K562 (cell line): ENCODE data around the gene CYB5D1. TPM values are rescaled to one million over a fixed set of nuclear protein-coding genes. Genes with fewer than 3 reads are reported as not detected.
A peak's percentile ranks its signal among the peaks of the same experiment; 100 is the strongest.

ENCODE experiments used
- ATAC-seq: fragments of 200-7000 bp; cut with Tn5 transposase; 3 replicates; pipeline ENCODE4 v1.9.1; 2020; ENCODE audit warnings: moderate library complexity
- BruUV-seq: library from RNA; stranded (reverse); fragments of 400-500 nt; replicated peaks from 2 replicates; lab custom pipeline; 2021; lab: Mats Ljungman, UMichigan
- CTCF ChIA-PET: fragments of 300-600 bp; formaldehyde crosslinking; extraction: SDS; loops from one replicate; lab custom pipeline; 2021; ENCODE audit warnings: low intra/inter-chr PET ratio; lab: Yijun Ruan, JAX
- POLR2A ChIA-PET: fragments of 300-600, 350-650 bp; sonication (Branson Sonifier 250); formaldehyde crosslinking; extraction: SDS; loops from one replicate; lab custom pipeline; 2021; ENCODE audit warnings: antibody characterized with exemption, inconsistent platforms; lab: Yijun Ruan, JAX
- DNase-seq, 4 experiments: peaks; one replicate each; pipeline versions ENCODE4 v3.0.0 to v3.0.0-alpha.2; 2011 to 2018; ENCODE audit warnings: low spot score in 3 of 4, mixed read lengths in 3 of 4; ENCODE audit errors: extremely low read depth in 1 of 4
- FAIRE-seq: peaks from 2 replicates; lab custom pipeline; 2011; peaks lifted over from hg19 to GRCh38; lab: Jason Lieb, UNC
- H2AFZ ChIP-seq: 2 replicates; pipeline ENCODE4 v1.6.0; 2011; ENCODE audit warnings: low read depth, low read length, control low read depth, inconsistent platforms
- H3K27ac ChIP-seq: fragments of 200-600 bp; 3 replicates; pipeline ENCODE4 v1.8.0; 2011; ENCODE audit warnings: low read depth, mild to moderate bottlenecking, control low read depth, inconsistent platforms, low read length, moderate library complexity, mixed read lengths; ENCODE audit errors: extremely low read depth
- H3K27me3 ChIP-seq, 2 experiments: fragments of 300-600 bp in 1 of 2; 2 replicates in 1 of 2; 3 replicates in 1 of 2; pipeline versions ENCODE4 v1.6.0 to v1.8.0; 2011; ENCODE audit warnings: inconsistent platforms in 2 of 2, low read length in 2 of 2, mild to moderate bottlenecking in 1 of 2, mixed read lengths in 1 of 2, moderate library complexity in 1 of 2; ENCODE audit not compliant: control insufficient read depth in 2 of 2, insufficient read depth in 2 of 2
- H3K36me3 ChIP-seq: fragments of 300-600 bp; 3 replicates; pipeline ENCODE4 v1.8.0; 2011; ENCODE audit warnings: mild to moderate bottlenecking, low read length, inconsistent platforms; ENCODE audit not compliant: control insufficient read depth, insufficient read depth
- H3K4me1 ChIP-seq, 2 experiments: fragments of 200-600 bp in 1 of 2; replicated peaks in 1 of 2; 2 replicates in 1 of 2; 3 replicates in 1 of 2; pipeline versions ENCODE4 v1.5.1 to v1.8.0; 2011; ENCODE audit warnings: inconsistent platforms in 2 of 2, low read length in 2 of 2, mild to moderate bottlenecking in 1 of 2, mixed read lengths in 1 of 2, moderate library complexity in 1 of 2; ENCODE audit not compliant: control insufficient read depth in 2 of 2, insufficient read depth in 2 of 2
- H3K4me2 ChIP-seq: 2 replicates; pipeline ENCODE4 v1.6.1; 2011; ENCODE audit warnings: low read length, control low read depth, inconsistent platforms, mixed read lengths; ENCODE audit not compliant: insufficient read depth
- H3K4me3 ChIP-seq: fragments of 200-600 bp; sonication (generic), shearing (Covaris generic); 2 replicates; pipeline ENCODE4 v1.5.1; 2016; ENCODE audit warnings: control low read depth, inconsistent platforms
- H3K79me2 ChIP-seq: fragments of 200-600 bp; 3 replicates; pipeline ENCODE4 v1.8.0; 2011; ENCODE audit warnings: low read length, inconsistent platforms; ENCODE audit not compliant: control insufficient read depth, insufficient read depth
- H3K9ac ChIP-seq, 2 experiments: 2 replicates each; pipeline versions ENCODE4 v1.6.0 to v1.6.1; 2011; ENCODE audit warnings: low read depth in 2 of 2, low read length in 2 of 2, control low read depth in 1 of 2, inconsistent platforms in 1 of 2, mild to moderate bottlenecking in 1 of 2, mixed read lengths in 1 of 2; ENCODE audit not compliant: insufficient read depth in 1 of 2
- H3K9me1 ChIP-seq: one replicate; pipeline ENCODE4 v1.6.0; 2011; ENCODE audit warnings: inconsistent platforms, mild to moderate bottlenecking, low read length, moderate library complexity; ENCODE audit not compliant: control insufficient read depth, insufficient read depth
- H3K9me3 ChIP-seq: replicated peaks from 2 replicates; pipeline ENCODE4 v1.5.1; 2011; ENCODE audit warnings: low read depth, low read length, inconsistent platforms; ENCODE audit not compliant: control insufficient read depth, insufficient read depth
- H4K20me1 ChIP-seq: replicated peaks from 2 replicates; pipeline ENCODE4 v1.6.1; 2011; ENCODE audit warnings: low read length, inconsistent platforms, mixed read lengths; ENCODE audit not compliant: control insufficient read depth, insufficient read depth
- GATAD2B ChIP-seq: fragments of 450-650 bp; IDR thresholded peaks from 2 replicates; pipeline ENCODE4 v1.6.1; 2017; ENCODE audit warnings: mild to moderate bottlenecking, borderline replicate concordance
- HMGN3 ChIP-seq: IDR thresholded peaks from 2 replicates; pipeline ENCODE4 v1.6.1; 2011; ENCODE audit warnings: borderline replicate concordance, low read depth, mild to moderate bottlenecking, mixed read lengths, low read length; ENCODE audit not compliant: insufficient read length; ENCODE audit errors: extremely low read depth
- MYNN ChIP-seq, 2 experiments: sonication (generic); formaldehyde crosslinking in 1 of 2; IDR thresholded peaks; 2 replicates each; pipeline versions ENCODE4 v1.5.0 to v1.6.1; 2016 to 2020; ENCODE audit warnings: antibody characterized with exemption in 1 of 2, missing genetic modification reagents in 1 of 2
- PHB2 ChIP-seq: fragments of 450-650 bp; IDR thresholded peaks from 2 replicates; pipeline ENCODE4 v1.6.1; 2017; ENCODE audit warnings: low read depth
- POLR3A ChIP-seq: IDR thresholded peaks from 2 replicates; pipeline ENCODE4 v1.6.1; 2011; ENCODE audit warnings: borderline replicate concordance, mild to moderate bottlenecking, moderate library complexity; ENCODE audit not compliant: insufficient read length, insufficient read depth; ENCODE audit errors: extremely low read depth
- TEAD4 ChIP-seq, 2 experiments: sonication (generic) in 1 of 2; formaldehyde crosslinking in 1 of 2; IDR thresholded peaks; 2 replicates each; pipeline versions ENCODE4 v1.6.1 to v1.8.0; 2012 to 2022; ENCODE audit warnings: borderline replicate concordance in 1 of 2, inconsistent platforms in 1 of 2, low read length in 1 of 2, mild to moderate bottlenecking in 1 of 2, missing genetic modification reagents in 1 of 2
- ZEB2 ChIP-seq: fragments of 450-650 bp; IDR thresholded peaks from 2 replicates; pipeline ENCODE4 v1.6.1; 2016
- ZKSCAN3 ChIP-seq: fragments of 250-450 bp; sonication (Bioruptor Pico); IDR thresholded peaks from 2 replicates; pipeline ENCODE4 v1.4.0; 2020
- ZNF175 ChIP-seq: fragments of 200-800 bp; sonication (Bioruptor generic); IDR thresholded peaks from 2 replicates; pipeline ENCODE4 v1.6.1; 2016; ENCODE audit warnings: low read depth, mild to moderate bottlenecking, missing genetic modification characterization, missing compliant biosample characterization
- ZSCAN29 ChIP-seq: fragments of 450-650 bp; IDR thresholded peaks from 2 replicates; pipeline ENCODE4 v1.6.1; 2017
- WGBS: fragments of 100-300 bp; shearing (Covaris generic); methylation state at CpG from one replicate; pipeline ENCODE4 v1.1.6; 2016; ENCODE audit warnings: low coverage, mixed read lengths; ENCODE audit not compliant: insufficient coverage; ENCODE audit errors: missing lambda C conversion rate; 5-methylcytosine and 5-hydroxymethylcytosine counted together
- in situ Hi-C: fragments of 300-500 bp; cut with MboI; formaldehyde crosslinking; loops from 4 replicates; pipeline ENCODE4 v1.15.0; 2018; ENCODE audit warnings: inconsistent platforms, mixed read lengths
- intact Hi-C: fragments of 100-400 bp; cut with micrococcal nuclease; formaldehyde crosslinking; loops from 2 replicates; pipeline ENCODE4 v1.14.2; 2022
- polyA plus RNA-seq, 8 experiments: library from polyadenylated mRNA; depleted of rRNA in 4 of 8; stranded (reverse) in 5 of 8; unstranded in 3 of 8; fragments of >200 nt; fragmentation: Nextera tagmentation in 2 of 8; fragmentation: Illumina TruSeq in 1 of 8; extraction: Ambion mirVana in 2 of 8; extraction: Trizol in 1 of 8; gene quantifications; 2 replicates each; pipeline versions ENCODE4 v1.2.1 to v1.2.3, GENCODE V29; 2011 to 2014; ENCODE audit warnings: inconsistent platforms in 1 of 8, missing spikeins in 1 of 8
- total RNA-seq, 7 experiments: library from RNA; depleted of rRNA in 6 of 7; stranded (reverse); fragments of >200 nt in 6 of 7; fragmentation: Illumina TruSeq in 2 of 7; extraction: Trizol in 2 of 7; gene quantifications; 2 replicates each; pipeline versions ENCODE4 v1.2.1 to v1.2.3, GENCODE V29; 2011 to 2021; ENCODE audit warnings: low replicate concordance in 1 of 7
- TF ChIP-seq, protein P1 (sequence below): fragments of 450-650 bp; IDR thresholded peaks from 2 replicates; pipeline ENCODE4 v1.6.1; 2016; ENCODE audit warnings: antibody characterized with exemption
- TF ChIP-seq, protein P2 (sequence below): fragments of 250-450 bp; sonication (Bioruptor Pico); IDR thresholded peaks from 2 replicates; pipeline ENCODE4 v1.4.0; 2020; ENCODE audit warnings: mild to moderate bottlenecking, moderate library complexity, borderline replicate concordance
- TF ChIP-seq, protein P3 (sequence below): sonication (generic); formaldehyde crosslinking; IDR thresholded peaks from 2 replicates; pipeline ENCODE4 v1.9.0; 2022; ENCODE audit warnings: mild to moderate bottlenecking, missing genetic modification reagents

CYB5D1 gene
- total and polyA plus RNA-seq, 9 of the 15 experiments (the other 6 are each of a cell fraction or from before 2014, with no cell fraction given): 2.4 to 7.9 (median 5.7) TPM

DNA sequence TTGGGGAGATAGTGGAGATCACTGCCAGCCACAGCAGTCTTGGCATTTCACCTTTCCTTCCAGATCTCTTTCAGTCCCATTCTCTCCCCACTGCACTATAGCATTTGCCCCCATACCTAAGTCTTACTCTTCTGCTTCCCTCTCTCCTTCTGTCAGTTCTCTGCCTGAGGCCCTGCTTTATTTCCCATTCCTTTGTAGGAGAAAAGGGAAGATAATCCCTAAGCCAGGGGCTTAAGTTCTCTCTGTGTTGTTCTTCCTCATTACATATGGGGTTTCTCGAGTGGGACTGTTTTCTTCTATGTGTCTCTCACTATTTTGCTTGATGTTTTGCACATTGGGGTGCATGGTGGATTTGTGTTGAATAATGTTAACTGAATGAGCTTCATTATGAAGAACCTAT lies 17.4 kb upstream of the CYB5D1 start:
- Histone ChIP-seq H3K9me3 (no peaks in the 10 kb centered on the region), H3K4me2 (no peak overlapping the region; the same call in 1 of the 2 replicates), H3K4me1 (peaks cover 42 to 66% of the 10 kb centered on the region in 2 experiments), H3K27ac (peak overlapping the region; percentile 22; the same call in 1 of the 3 replicates), H4K20me1 (peaks cover 4% of the 10 kb centered on the region), H3K79me2 (peaks cover 59% of the 10 kb centered on the region), H2AFZ (no peak overlapping the region), H3K9me1 (peaks cover 2% of the 10 kb centered on the region), H3K27me3 (no peaks in the 10 kb centered on the region), H3K9ac (no peak overlapping the region), H3K4me3 (no peak overlapping the region), H3K36me3 (peaks cover 15% of the 10 kb centered on the region; the same call in 2 of the 3 replicates)
- BruUV-seq: no TSS peak
- in situ Hi-C loops (no loop called here), intact Hi-C loops (no loop called here)
- WGBS: 9% methylated on average over 1 of the region's 1 CpG
- ChIA-PET CTCF (no interaction called here), POLR2A (no interaction called here)
- DNase-seq (no peak), ATAC-seq (no peak), FAIRE-seq (no peak)
- no peak for TF ChIP-seq POLR3A
- TF ChIP-seq, protein P1, sequence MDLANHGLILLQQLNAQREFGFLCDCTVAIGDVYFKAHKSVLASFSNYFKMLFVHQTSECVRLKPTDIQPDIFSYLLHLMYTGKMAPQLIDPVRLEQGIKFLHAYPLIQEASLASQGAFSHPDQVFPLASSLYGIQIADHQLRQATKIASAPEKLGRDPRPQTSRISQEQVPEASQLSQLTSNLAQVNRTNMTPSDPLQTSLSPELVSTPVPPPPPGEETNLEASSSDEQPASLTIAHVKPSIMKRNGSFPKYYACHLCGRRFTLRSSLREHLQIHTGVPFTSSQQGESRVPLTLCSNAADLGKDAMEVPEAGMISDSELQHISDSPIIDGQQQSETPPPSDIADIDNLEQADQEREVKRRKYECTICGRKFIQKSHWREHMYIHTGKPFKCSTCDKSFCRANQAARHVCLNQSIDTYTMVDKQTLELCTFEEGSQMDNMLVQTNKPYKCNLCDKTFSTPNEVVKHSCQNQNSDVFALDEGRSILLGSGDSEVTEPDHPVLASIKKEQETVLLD: no peak
- no peak for TF ChIP-seq ZEB2
- no peak for TF ChIP-seq ZNF175
- TF ChIP-seq MYNN (IDR thresholded peaks at IDR 0.05): no peak
- TF ChIP-seq MYNN (CRISPR knock-in tag; IDR thresholded peaks at IDR 0.05): no peak
- TF ChIP-seq GATAD2B: no peak
- no peak for TF ChIP-seq TEAD4 (IDR thresholded peaks at IDR 0.05; ENCODE audit: low read length)
- TF ChIP-seq TEAD4 (CRISPR knock-in tag; IDR thresholded peaks at IDR 0.05; ENCODE audit: borderline replicate concordance): no peak
- TF ChIP-seq ZSCAN29: no peak
- TF ChIP-seq ZKSCAN3 (CRISPR knock-in tag): no peak
- TF ChIP-seq, protein P2, sequence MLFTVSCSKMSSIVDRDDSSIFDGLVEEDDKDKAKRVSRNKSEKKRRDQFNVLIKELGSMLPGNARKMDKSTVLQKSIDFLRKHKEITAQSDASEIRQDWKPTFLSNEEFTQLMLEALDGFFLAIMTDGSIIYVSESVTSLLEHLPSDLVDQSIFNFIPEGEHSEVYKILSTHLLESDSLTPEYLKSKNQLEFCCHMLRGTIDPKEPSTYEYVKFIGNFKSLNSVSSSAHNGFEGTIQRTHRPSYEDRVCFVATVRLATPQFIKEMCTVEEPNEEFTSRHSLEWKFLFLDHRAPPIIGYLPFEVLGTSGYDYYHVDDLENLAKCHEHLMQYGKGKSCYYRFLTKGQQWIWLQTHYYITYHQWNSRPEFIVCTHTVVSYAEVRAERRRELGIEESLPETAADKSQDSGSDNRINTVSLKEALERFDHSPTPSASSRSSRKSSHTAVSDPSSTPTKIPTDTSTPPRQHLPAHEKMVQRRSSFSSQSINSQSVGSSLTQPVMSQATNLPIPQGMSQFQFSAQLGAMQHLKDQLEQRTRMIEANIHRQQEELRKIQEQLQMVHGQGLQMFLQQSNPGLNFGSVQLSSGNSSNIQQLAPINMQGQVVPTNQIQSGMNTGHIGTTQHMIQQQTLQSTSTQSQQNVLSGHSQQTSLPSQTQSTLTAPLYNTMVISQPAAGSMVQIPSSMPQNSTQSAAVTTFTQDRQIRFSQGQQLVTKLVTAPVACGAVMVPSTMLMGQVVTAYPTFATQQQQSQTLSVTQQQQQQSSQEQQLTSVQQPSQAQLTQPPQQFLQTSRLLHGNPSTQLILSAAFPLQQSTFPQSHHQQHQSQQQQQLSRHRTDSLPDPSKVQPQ (CRISPR knock-in tag): no peak
- no peak for TF ChIP-seq PHB2
- TF ChIP-seq, protein P3, sequence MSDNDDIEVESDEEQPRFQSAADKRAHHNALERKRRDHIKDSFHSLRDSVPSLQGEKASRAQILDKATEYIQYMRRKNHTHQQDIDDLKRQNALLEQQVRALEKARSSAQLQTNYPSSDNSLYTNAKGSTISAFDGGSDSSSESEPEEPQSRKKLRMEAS (CRISPR knock-in tag): no peak
- no peak for TF ChIP-seq HMGN3
